K562 (cell line): Measurements from ENCODE around the gene PATJ. TPM values are rescaled to one million over a fixed set of nuclear protein-coding genes. Genes with fewer than 3 reads are reported as not detected.

Experiments
- ARID1B ChIP-seq: fragments of 450-650 bp; IDR thresholded peaks from 2 replicates; pipeline ENCODE4 v1.6.1; 2016; ENCODE audit warnings: antibody characterized with exemption, mild to moderate bottlenecking, inconsistent platforms
- ARID3B ChIP-seq: fragments of 250-450 bp; sonication (Bioruptor Pico); IDR thresholded peaks from 2 replicates; pipeline ENCODE4 v1.4.0; 2020; ENCODE audit warnings: borderline replicate concordance
- CEBPB ChIP-seq: fragments of 450-650 bp; IDR thresholded peaks from 2 replicates; pipeline ENCODE4 v1.6.1; 2016; ENCODE audit warnings: missing genetic modification characterization, missing compliant biosample characterization
- CLOCK ChIP-seq: fragments of 250-450 bp; sonication (Bioruptor Pico); IDR thresholded peaks from 2 replicates; pipeline ENCODE4 v1.4.0; 2020; ENCODE audit warnings: mild to moderate bottlenecking, moderate library complexity, borderline replicate concordance
- CTCF ChIP-seq, 3 experiments: IDR thresholded peaks in 2 of 3; conservative IDR thresholded peaks in 1 of 3; 2 replicates each; pipeline ENCODE4 v1.5.1; 2011 to 2012; ENCODE audit warnings: low read length in 3 of 3, mild to moderate bottlenecking in 3 of 3, control low read depth in 2 of 3, improper control_type of control experiment in 1 of 3, inconsistent platforms in 1 of 3, low read depth in 1 of 3, mixed read lengths in 1 of 3, moderate library complexity in 1 of 3; ENCODE audit not compliant: insufficient read depth in 2 of 3
- E2F6 ChIP-seq, 2 experiments: IDR thresholded peaks; 2 replicates each; pipeline ENCODE4 v1.6.1; 2011; ENCODE audit warnings: borderline replicate concordance in 1 of 2, control low read depth in 1 of 2, low read depth in 1 of 2, low read length in 1 of 2, mild to moderate bottlenecking in 1 of 2, mixed read lengths in 1 of 2, moderate library complexity in 1 of 2; ENCODE audit not compliant: insufficient read depth in 1 of 2, insufficient read length in 1 of 2, poor library complexity in 1 of 2, severe bottlenecking in 1 of 2; ENCODE audit errors: extremely low read depth in 1 of 2
- JUND ChIP-seq, 2 experiments: IDR thresholded peaks; 2 replicates in 1 of 2; 3 replicates in 1 of 2; pipeline ENCODE4 v1.6.1; 2011; ENCODE audit warnings: borderline replicate concordance in 2 of 2, low read depth in 2 of 2, low read length in 2 of 2, improper control_type of control experiment in 1 of 2, missing biosample characterization in 1 of 2, missing genetic modification characterization in 1 of 2, missing genetic modification reagents in 1 of 2
- PCBP1 ChIP-seq: fragments of 200-400 bp; formaldehyde crosslinking; IDR thresholded peaks from 2 replicates; pipeline ENCODE4 v1.6.1; 2018; ENCODE audit warnings: mild to moderate bottlenecking, low read depth, low read length; ENCODE audit not compliant: poor library complexity, severe bottlenecking
- RBM22 ChIP-seq: fragments of 200-400 bp; formaldehyde crosslinking; IDR thresholded peaks from 2 replicates; pipeline ENCODE4 v1.6.1; 2018; ENCODE audit warnings: low read length, low read depth; ENCODE audit not compliant: poor library complexity, severe bottlenecking
- RCOR1 ChIP-seq, 2 experiments: IDR thresholded peaks; 2 replicates each; pipeline ENCODE4 v1.6.1; 2012; ENCODE audit warnings: low read depth in 2 of 2, low read length in 2 of 2, borderline replicate concordance in 1 of 2, improper control_type of control experiment in 1 of 2
- SAFB2 ChIP-seq: fragments of 200-400 bp; formaldehyde crosslinking; IDR thresholded peaks from 2 replicates; pipeline ENCODE4 v1.6.1; 2018; ENCODE audit warnings: borderline replicate concordance, low read length, low read depth, moderate library complexity; ENCODE audit not compliant: severe bottlenecking
- TAL1 ChIP-seq: fragments of 450-650 bp; IDR thresholded peaks from 2 replicates; pipeline ENCODE4 v1.6.1; 2016; ENCODE audit warnings: mild to moderate bottlenecking
- TEAD4 ChIP-seq, 2 experiments: sonication (generic) in 1 of 2; formaldehyde crosslinking in 1 of 2; IDR thresholded peaks; 2 replicates each; pipeline versions ENCODE4 v1.6.1 to v1.8.0; 2012 to 2022; ENCODE audit warnings: borderline replicate concordance in 1 of 2, inconsistent platforms in 1 of 2, low read length in 1 of 2, mild to moderate bottlenecking in 1 of 2, missing genetic modification reagents in 1 of 2
- WHSC1 ChIP-seq: IDR thresholded peaks from one replicate; pipeline ENCODE4 v1.6.1; 2012; ENCODE audit warnings: low read length, control low read depth, inconsistent platforms
- XRCC4 ChIP-seq: IDR thresholded peaks from one replicate; pipeline ENCODE4 v1.6.1; 2011; ENCODE audit not compliant: insufficient read depth, insufficient read length; ENCODE audit errors: extremely low read depth
- ZC3H11A ChIP-seq: IDR thresholded peaks from 2 replicates; pipeline ENCODE4 v1.6.1; 2012; ENCODE audit warnings: low read depth, low read length, improper control_type of control experiment
- polyA plus RNA-seq, 8 experiments: library from polyadenylated mRNA; depleted of rRNA in 4 of 8; stranded (reverse) in 5 of 8; unstranded in 3 of 8; fragments of >200 nt; fragmentation: Nextera tagmentation in 2 of 8; fragmentation: Illumina TruSeq in 1 of 8; extraction: Ambion mirVana in 2 of 8; extraction: Trizol in 1 of 8; gene quantifications; 2 replicates each; pipeline versions ENCODE4 v1.2.1 to v1.2.3, GENCODE V29; 2011 to 2014; ENCODE audit warnings: inconsistent platforms in 1 of 8, missing spikeins in 1 of 8
- total RNA-seq, 7 experiments: library from RNA; depleted of rRNA in 6 of 7; stranded (reverse); fragments of >200 nt in 6 of 7; fragmentation: Illumina TruSeq in 2 of 7; extraction: Trizol in 2 of 7; gene quantifications; 2 replicates each; pipeline versions ENCODE4 v1.2.1 to v1.2.3, GENCODE V29; 2011 to 2021; ENCODE audit warnings: low replicate concordance in 1 of 7

PATJ gene
- total and polyA plus RNA-seq, 9 of the 15 experiments (the other 6 are each of a cell fraction or from before 2014, with no cell fraction given) = 0.22 TPM; not detected in 8

DNA sequence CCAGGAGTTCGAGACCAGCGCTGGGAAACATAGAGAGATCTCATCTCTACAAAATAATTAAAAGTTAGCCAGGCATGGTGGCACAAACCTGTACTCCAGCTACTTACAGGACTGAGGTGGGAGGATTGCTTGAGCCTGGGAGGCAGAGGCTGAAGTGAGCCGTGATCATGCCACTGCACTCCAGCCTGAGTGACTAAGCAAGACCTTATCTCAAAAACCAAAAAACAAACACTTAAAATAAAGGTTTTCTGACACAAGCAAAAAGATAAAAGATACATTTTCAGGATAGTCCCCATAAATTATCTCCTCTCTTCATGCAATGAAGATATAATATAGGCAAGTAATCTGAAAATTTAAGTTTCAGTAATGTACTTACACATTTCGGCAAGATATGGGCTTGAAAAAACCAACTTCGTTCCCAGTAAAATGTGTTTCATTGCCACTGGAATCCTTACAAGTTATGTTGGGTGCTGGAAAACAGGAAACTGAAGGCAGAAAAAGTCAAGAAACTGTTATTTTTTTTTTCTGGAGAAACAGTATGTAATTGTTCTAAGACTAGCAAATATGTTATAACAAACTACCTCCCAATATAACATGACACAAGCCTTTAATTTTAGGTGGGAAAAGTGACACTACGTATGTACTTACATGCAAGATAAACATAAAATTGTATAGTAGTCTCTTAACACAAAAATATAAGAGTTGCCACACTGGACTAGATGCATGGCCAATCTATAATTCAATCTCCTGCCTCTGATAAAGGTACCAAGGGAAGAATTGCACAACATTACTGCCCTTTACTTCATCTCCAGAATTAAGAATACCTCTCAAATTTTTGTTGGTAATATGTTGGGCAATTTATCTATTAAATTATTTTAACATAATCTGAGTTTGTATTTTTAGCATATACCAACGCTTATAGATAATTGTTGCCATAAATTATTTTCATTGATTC lies 33.0 kb upstream of the PATJ start (continued):
- no peak for TF ChIP-seq E2F6 (IDR thresholded peaks at IDR 0.05; ENCODE audit: borderline replicate concordance in 1 of 2, extremely low read depth in 1 of 2, insufficient read depth in 1 of 2, insufficient read length in 1 of 2, low read depth in 1 of 2, low read length in 1 of 2, poor library complexity in 1 of 2, severe bottlenecking in 1 of 2)
- peak; percentile 75; the same call in 1 of the 2 replicates for TF ChIP-seq JUND (IDR thresholded peaks at IDR 0.05; ENCODE audit: borderline replicate concordance, low read depth, low read length)
- TF ChIP-seq JUND (tag; IDR thresholded peaks at IDR 0.05; ENCODE audit: borderline replicate concordance, low read depth, low read length) = peak; percentile 37; the same call in 1 of the 3 replicates
- TF ChIP-seq ARID3B = no peak
- TF ChIP-seq RBM22 = no peak
- peak in 1 of 2 experiments; percentile 84; a peak in 2 of 4 replicates for TF ChIP-seq RCOR1 (IDR thresholded peaks at IDR 0.05; ENCODE audit: borderline replicate concordance in 1 of 2, low read depth in 2 of 2, low read length in 2 of 2)
- TF ChIP-seq CEBPB (tag) = peak; percentile 81
- TF ChIP-seq TAL1 = peak; percentile 60
- no peak for TF ChIP-seq PCBP1
- no peak for TF ChIP-seq CLOCK
- TF ChIP-seq WHSC1 = no peak
- no peak for TF ChIP-seq XRCC4
- TF ChIP-seq CTCF (IDR thresholded peaks at IDR 0.05 in 2 of 3, conservative IDR thresholded peaks at IDR 0.05 in 1 of 3; ENCODE audit: insufficient read depth in 2 of 3, low read depth in 1 of 3, low read length in 3 of 3) = no peak
- TF ChIP-seq TEAD4 (IDR thresholded peaks at IDR 0.05; ENCODE audit: low read length) = peak; percentile 58
- no peak for TF ChIP-seq TEAD4 (CRISPR knock-in tag; IDR thresholded peaks at IDR 0.05; ENCODE audit: borderline replicate concordance)
- no peak for TF ChIP-seq SAFB2
- TF ChIP-seq ZC3H11A = no peak
- peak; percentile 94 for TF ChIP-seq ARID1B
